UCSD-AML1 (cell line): Measurements from ENCODE around the gene FAT4.

Source experiments
- DNase-seq: peaks from one replicate; lab custom pipeline; 2025; ENCODE audit not compliant: unreplicated experiment; lab: John Stamatoyannopoulos, UW

Gene FAT4

DNA sequence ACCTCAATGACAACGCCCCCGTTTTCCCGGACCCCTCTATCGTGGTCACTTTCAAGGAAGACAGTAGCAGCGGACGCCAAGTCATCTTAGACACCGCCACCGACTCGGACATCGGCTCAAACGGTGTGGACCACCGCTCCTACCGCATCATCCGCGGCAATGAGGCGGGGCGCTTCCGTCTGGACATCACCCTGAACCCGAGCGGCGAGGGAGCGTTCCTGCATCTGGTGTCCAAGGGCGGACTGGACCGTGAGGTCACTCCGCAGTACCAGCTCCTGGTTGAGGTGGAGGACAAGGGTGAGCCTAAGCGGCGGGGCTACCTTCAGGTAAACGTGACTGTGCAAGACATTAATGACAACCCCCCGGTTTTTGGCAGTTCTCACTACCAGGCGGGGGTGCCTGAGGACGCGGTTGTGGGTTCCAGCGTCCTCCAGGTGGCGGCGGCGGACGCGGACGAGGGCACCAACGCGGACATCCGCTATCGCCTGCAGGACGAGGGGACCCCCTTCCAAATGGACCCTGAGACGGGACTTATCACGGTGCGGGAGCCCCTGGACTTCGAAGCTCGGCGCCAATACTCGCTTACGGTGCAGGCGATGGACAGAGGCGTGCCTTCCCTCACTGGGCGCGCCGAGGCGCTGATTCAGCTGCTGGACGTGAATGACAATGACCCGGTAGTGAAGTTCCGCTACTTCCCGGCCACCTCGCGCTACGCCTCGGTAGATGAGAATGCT is 2.2 kb downstream of the FAT4 start:
- no peak for DNase-seq

- DNase-seq, result no peak
Measured at GRCh38 chr4:125317525-125317877, 2.7 kb downstream of the FAT4 start.

GRCh38 chr4:125319311-125319710 is 4.6 kb downstream of the FAT4 start:
- no peak for DNase-seq

DNA sequence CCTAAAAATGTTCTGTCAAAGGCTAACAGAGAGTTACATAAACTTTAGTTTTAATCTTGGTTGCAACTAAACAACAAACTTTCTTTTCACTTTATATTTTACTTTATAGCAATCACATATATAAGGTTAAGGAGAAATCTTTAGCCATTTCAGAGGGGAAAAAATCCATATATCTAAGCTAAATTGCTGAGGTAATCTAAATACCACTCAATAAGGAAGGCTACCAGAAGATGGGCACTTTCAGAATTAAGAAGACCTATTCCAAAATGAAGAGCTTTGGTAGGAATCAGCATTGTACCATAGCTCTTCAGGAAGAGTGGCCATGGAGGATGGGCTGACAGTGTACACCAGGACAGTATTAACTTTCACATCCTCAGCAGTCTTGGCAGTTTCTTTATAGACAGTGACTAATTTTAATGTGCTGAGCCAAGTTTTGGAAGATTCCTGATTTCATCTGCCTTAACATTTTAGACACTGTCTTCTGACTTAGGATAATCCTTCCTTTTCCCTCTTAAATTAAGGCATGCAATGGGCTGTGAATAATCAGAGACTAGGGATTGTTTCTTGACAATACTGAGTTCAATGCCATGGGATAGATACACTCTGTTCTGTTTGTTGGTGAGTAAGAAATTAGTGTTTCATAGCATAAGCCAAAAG is 7.1 kb downstream of the FAT4 start:
- no peak for DNase-seq

- no peak for DNase-seq
Measured at GRCh38 chr4:125322366-125322730, 7.6 kb downstream of the FAT4 start.

DNA sequence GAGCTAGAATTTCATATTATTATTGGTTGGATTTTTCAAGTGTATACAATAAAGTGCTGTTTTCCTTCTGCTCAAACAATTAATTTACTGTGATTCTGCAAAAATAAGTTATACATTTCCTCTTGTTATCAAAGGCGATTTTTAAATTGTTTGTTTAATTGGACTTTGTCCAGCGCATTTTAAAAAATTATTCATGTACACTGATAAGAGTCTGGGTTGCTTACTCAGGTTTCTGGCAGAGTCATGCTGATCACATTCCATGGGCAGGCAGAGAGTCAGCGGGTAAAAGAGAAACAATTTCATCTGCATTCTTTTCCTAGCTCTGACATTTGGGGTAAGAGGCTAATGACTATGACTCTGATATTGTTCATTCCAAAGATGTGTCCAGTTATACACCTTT is 8.9 kb downstream of the FAT4 start:
- DNase-seq, result no peak

DNA sequence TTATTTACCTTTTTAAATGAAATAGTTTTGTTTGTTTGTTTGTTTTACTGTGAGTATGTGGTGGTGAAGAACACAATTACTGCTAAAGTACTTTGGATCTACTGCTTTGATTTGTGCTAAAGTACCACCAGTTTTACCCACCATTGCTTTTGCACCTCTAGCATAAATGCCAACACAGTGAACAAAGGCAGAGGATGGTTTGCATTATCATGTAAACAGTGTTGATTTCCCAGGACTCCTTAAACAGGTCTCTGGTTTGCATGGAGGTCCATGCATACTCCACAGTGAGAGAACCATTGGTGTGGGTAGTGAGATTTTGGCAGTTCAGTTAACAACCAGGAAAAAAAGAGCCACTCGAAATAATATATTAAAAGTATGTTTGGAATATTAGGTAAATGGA is 11.0 kb downstream of the FAT4 start:
- DNase-seq, result no peak

DNA sequence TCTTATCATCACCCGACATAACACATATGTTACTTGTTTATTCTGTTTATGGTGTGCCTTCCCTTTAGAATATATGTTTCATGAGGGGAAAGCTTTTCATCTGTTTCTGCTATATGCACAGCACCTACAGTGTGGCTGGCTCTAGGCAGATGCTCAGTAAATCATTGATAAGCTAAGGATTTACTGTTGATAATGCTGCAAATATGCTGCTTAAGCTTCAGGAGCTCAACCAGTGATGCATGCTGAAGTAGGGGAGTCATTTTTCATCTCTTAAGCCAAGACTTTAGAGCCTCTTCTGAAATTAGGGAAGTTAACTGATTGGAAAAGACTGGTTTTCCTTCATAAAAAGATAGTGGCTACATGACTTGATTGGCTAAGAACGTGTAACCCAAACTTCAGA is 16.4 kb downstream of the FAT4 start:
- DNase-seq, result no peak

DNA sequence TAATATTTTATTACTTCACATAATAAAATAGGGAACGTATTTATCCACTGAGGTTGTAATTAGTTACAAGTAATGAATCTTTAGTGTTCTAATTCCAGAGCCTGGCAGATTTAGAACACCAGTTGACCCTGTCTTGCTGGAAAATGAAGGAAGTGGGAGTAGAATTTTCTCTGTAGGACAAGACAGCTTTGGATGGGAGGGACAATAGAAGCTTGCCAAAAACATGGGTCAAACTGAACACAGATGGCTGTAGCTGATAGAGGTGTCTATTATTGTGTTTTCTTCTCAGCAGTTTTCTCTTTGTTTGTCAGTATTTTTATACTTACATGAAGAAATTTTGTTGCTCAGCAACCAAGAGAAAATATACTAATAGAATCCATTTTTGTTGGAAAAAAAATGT is 20.2 kb downstream of the FAT4 start:
- no peak for DNase-seq

GRCh38 chr4:125338814-125339213 is 24.1 kb downstream of the FAT4 start:
- DNase-seq, result no peak

DNA sequence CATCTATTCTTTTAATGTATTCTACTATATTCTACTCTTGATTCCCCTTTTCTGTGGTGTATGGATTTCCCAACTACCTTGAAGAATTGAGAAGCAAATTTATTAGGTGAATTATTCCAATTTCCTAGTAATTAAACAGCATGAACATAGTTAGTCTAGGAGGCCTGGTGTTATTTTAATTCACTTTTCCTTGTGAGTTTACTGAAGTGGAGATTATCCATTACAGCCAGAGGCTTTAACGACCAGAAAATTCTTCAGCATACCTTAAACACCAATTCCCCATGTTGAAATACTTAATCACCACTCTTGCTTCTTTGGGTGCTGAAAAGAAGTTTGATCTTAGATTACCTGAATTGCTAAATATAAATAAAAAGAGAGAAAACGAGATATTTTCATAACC is 29.4 kb downstream of the FAT4 start:
- no peak for DNase-seq

DNA sequence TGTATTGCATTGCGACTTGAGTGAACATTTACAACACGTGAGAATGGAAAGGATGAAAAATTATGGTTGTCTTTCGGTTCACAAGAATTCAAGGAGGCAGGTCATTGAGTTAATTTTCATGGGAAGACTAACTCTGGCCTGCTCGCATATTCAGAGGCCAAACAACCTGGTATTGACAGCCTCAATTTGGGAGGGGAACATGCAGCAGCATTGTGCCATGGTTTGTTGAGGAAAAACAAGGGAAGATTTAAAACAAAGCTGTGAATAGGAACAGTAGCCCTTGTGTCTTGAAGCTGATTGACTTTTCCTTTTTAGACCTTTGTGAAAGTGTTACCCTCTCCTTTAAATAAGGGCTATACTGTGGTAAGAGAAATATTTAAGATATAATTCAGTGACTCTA is 31.9 kb downstream of the FAT4 start:
- DNase-seq, result no peak

GRCh38 chr4:125350470-125351135 is 35.8 kb downstream of the FAT4 start:
- DNase-seq, result no peak

- DNase-seq, result no peak
Measured at GRCh38 chr4:125352521-125352920, 37.8 kb downstream of the FAT4 start.

DNA sequence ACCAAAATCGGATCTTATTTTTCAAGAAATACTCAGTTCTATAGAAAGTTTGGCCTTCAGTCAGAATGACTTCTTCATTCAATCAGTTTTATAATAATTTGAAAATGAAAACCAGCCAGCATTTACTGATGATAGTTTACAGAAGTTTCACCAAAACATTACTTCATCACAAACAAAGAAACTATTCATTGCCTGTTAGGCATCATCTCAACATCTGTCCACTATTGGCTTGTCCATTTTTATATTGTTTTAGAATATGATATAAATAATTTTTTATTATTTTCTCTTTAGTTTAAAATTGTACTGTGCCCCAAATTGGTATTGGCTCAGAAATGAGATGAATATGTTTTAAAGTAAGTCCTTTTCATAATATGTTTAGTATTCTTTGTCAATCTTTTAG is 38.4 kb downstream of the FAT4 start:
- no peak for DNase-seq

GRCh38 chr4:125355791-125356190 is 41.0 kb downstream of the FAT4 start:
- no peak for DNase-seq

GRCh38 chr4:125357675-125358074 is 42.9 kb downstream of the FAT4 start:
- no peak for DNase-seq

- no peak for DNase-seq
Measured at GRCh38 chr4:125358453-125358852, 43.7 kb downstream of the FAT4 start.

GRCh38 chr4:125359363-125359762 is 44.6 kb downstream of the FAT4 start:
- no peak for DNase-seq

DNA sequence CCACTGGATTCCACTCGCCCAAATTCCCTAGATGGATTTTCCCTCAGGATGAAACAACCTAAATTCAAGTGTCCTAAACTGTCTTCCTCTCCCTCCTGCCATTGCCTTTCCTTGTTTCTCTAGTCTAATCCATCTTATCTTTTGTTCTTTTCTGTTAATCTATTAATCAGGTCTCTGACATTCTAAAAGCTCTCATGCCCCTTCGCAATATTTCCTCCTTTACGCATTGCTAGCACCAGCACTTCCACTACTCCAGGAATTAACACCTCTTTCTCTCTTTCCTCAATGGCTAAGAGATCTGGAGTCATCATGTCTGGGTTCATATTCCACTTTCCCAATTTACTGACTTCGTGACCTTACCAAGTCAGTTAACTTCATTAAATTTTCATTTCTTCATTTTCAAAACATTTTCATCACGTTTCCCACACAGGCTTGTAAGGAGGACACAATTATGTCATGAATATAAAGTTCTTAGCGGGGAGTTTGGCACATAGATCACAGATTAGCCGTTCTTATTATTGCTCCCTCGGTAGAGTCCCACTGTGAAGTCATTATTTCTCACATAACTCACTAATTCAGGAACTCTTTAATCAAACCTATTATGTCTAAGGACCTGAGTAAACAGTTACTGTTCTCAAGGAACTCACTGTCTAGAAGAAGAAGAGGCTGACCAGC is 45.3 kb downstream of the FAT4 start:
- DNase-seq, result no peak

DNA sequence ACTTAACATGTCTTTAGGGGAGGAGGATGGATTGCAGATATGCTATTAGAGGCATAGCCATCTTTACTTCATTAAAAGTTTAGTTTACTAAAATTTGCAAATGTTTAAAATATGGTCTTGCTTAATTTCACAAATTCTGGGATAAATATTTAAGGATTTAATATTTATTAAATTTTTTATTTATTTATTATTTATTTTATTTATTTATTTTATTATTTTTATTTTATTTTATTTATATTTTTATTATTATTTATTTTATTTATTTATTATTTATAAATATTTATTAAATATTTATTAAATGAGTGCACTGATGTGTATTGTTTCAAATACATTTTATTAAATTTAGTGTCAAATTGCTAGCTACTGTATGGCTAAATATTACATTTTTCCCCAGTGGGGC is 46.0 kb downstream of the FAT4 start:
- DNase-seq, result no peak
